ENCODE results near the gene FXYD4. TPM values are rescaled to one million over a fixed set of nuclear protein-coding genes. Genes with fewer than 3 reads are reported as not detected.

The FXYD4 gene
- total and polyA plus RNA-seq, 2 of the 8 experiments (the other 6 are each of a cell fraction or from before 2014, with no cell fraction given) = not detected

- peaks cover 22% of the 10 kb centered on the region for H3K79me1 ChIP-seq (ENCODE audit: low read depth, low read length)
- H3K4me1 ChIP-seq (replicated peaks in 1 of 4; ENCODE audit: control insufficient read depth in 3 of 4, insufficient read depth in 4 of 4, low read length in 3 of 4) = peaks cover 0 to 6% (median 4%) of the 10 kb centered on the region in 4 experiments; a peak in 5 of 7 replicates
- H2BK120ac ChIP-seq (replicated peaks; ENCODE audit: low read depth, low read length) = no peak overlapping the region
- H4K8ac ChIP-seq (ENCODE audit: extremely low read depth, insufficient read depth, low read length) = no peak overlapping the region
- DNase-seq (ENCODE audit: low read depth in 1 of 2, low spot score in 2 of 2) (no peak), FAIRE-seq (no peak)
- H2AK5ac ChIP-seq (ENCODE audit: low read depth, low read length) = no peak overlapping the region
- no peak overlapping the region for H3K4ac ChIP-seq (replicated peaks; ENCODE audit: insufficient read length, low read depth, low read length)
- 95% methylated on average over 5 of the region's 5 CpGs; no CpG with 5 or more reads in 1 of the 2 experiments for WGBS, 2 experiments (ENCODE audit: extremely low coverage in 1 of 2, insufficient coverage in 1 of 2, insufficient read length in 1 of 2, insufficient replicate concordance in 2 of 2, low coverage in 1 of 2, low lambda C conversion rate in 2 of 2, missing lambda C conversion rate in 1 of 2)
- no peak overlapping the region for H2BK20ac ChIP-seq (ENCODE audit: low read length)
- ChIA-PET CTCF (ENCODE audit: partially characterized antibody) (interaction anchor here (0.6 to 2.6 kb wide), 10 partner anchors 10 to 201 kb away, joined by 3 to 14 read pairs (median 4); partner anchors contain the start of gene ZNF487), POLR2A (ENCODE audit: partially characterized antibody) (interaction anchor here (0.7 to 2.6 kb wide), 14 partner anchors 10 to 74 kb away, joined by 3 to 21 read pairs (median 4); partner anchors contain the start of gene HNRNPF)
- no peak overlapping the region for H3K56ac ChIP-seq (replicated peaks; ENCODE audit: insufficient read length, low read depth, low read length)
- H3K27ac ChIP-seq (ENCODE audit: low read depth, low read length) = no peak overlapping the region
- no peak overlapping the region for H3K4me3 ChIP-seq (ENCODE audit: extremely low read depth in 1 of 4, insufficient read depth in 2 of 4, low read depth in 3 of 4, low read length in 4 of 4)
- no peak overlapping the region for H4K5ac ChIP-seq (ENCODE audit: insufficient read length, low read depth, low read length)
- H3K18ac ChIP-seq (ENCODE audit: extremely low read depth, low read length) = no peak overlapping the region
- H4K91ac ChIP-seq (replicated peaks; ENCODE audit: insufficient read length, low read length) = no peak overlapping the region
- peaks cover 48 to 57% of the 10 kb centered on the region in 2 experiments for H4K20me1 ChIP-seq (replicated peaks in 1 of 2; ENCODE audit: control insufficient read depth in 1 of 2, insufficient read depth in 2 of 2, low read length in 2 of 2)
- H3K27me3 ChIP-seq (replicated peaks in 1 of 4; ENCODE audit: control insufficient read depth in 3 of 4, extremely low read depth in 1 of 4, insufficient read depth in 3 of 4, low read length in 3 of 4) = no peaks in the 10 kb centered on the region
- H3K9me3 ChIP-seq (ENCODE audit: insufficient read depth in 2 of 2, low read depth in 1 of 2, low read length in 1 of 2) = no peaks in the 10 kb centered on the region
- H3K9ac ChIP-seq (replicated peaks in 1 of 4; ENCODE audit: extremely low read depth in 1 of 4, low read depth in 3 of 4, low read length in 3 of 4) = no peak overlapping the region
- no peak overlapping the region for H3K23ac ChIP-seq (ENCODE audit: insufficient read length)
- H3K14ac ChIP-seq (ENCODE audit: insufficient read length) = no peak overlapping the region
- no peak overlapping the region for H2BK5ac ChIP-seq (ENCODE audit: low read depth, low read length)
- H3K36me3 ChIP-seq (ENCODE audit: control insufficient read depth in 2 of 4, insufficient read depth in 4 of 4, low read length in 3 of 4) = peaks cover 48 to 97% (median 82%) of the 10 kb centered on the region in 4 experiments
- peaks cover 34 to 75% of the 10 kb centered on the region in 2 experiments for H3K79me2 ChIP-seq (ENCODE audit: control insufficient read depth in 1 of 2, insufficient read depth in 2 of 2, low read length in 2 of 2)
- no peaks in the 10 kb centered on the region; the same call in 1 of the 2 replicates for H3K23me2 ChIP-seq (ENCODE audit: low read depth, low read length)
- H2BK12ac ChIP-seq (ENCODE audit: low read depth, low read length) = no peak overlapping the region
- no peak overlapping the region for H2BK15ac ChIP-seq (ENCODE audit: low read length)
- no peak overlapping the region for H3K4me2 ChIP-seq (ENCODE audit: insufficient read depth in 1 of 2, low read depth in 2 of 2, low read length in 2 of 2)
- no peak overlapping the region for H2AFZ ChIP-seq (ENCODE audit: low read length)
- TF ChIP-seq CEBPB (IDR thresholded peaks at IDR 0.05; ENCODE audit: low read depth, low read length) (no peak), RFX5 (IDR thresholded peaks at IDR 0.05; ENCODE audit: borderline replicate concordance, low read depth, low read length) (no peak), HDAC2 (IDR thresholded peaks at IDR 0.05; ENCODE audit: borderline replicate concordance in 1 of 2, low read depth in 2 of 2, low read length in 2 of 2) (no peak), SIRT6 (IDR thresholded peaks at IDR 0.05; ENCODE audit: low read length) (no peak), SIX5 (IDR thresholded peaks at IDR 0.05; ENCODE audit: low read depth, low read length) (no peak), EGR1 (IDR thresholded peaks at IDR 0.05; ENCODE audit: borderline replicate concordance, low read depth, low read length) (no peak), JUND (IDR thresholded peaks at IDR 0.05; ENCODE audit: low read length) (no peak), ATF3 (IDR thresholded peaks at IDR 0.05; ENCODE audit: insufficient read depth, low read depth, low read length) (no peak), TCF12 (IDR thresholded peaks at IDR 0.05; ENCODE audit: low read depth, low read length) (no peak), ASH2L (IDR thresholded peaks at IDR 0.05; ENCODE audit: low read length) (no peak), SRF (IDR thresholded peaks at IDR 0.05; ENCODE audit: low read depth, low read length) (no peak), POLR2AphosphoS5 (IDR thresholded peaks at IDR 0.05; ENCODE audit: low read depth, low read length) (no peak; the same call in 1 of the 2 replicates), BCL11A (IDR thresholded peaks at IDR 0.05; ENCODE audit: low read depth in 2 of 2, low read length in 2 of 2) (no peak), TBP (IDR thresholded peaks at IDR 0.05; ENCODE audit: low read depth, low read length) (no peak)
Observed at GRCh38 chr10:43390333-43390732, 18.9 kb downstream of the FXYD4 start.

All from H1 (cell line).